Activated naive CD4-positive, alpha-beta T cell treated with anti-CD3 and anti-CD28 coated beads for 36 hours (primary cell): ENCODE results near the gene COL6A5. TPM values are rescaled to one million over a fixed set of nuclear protein-coding genes. Genes with fewer than 3 reads are reported as not detected.
"Not testable (repeated sequence)": the region's sequence is repeated elsewhere in the genome, so short reads cannot be mapped to it uniquely, and the experiment has no call there.

Experiments
- CTCF ChIA-PET: fragments of 350-600 bp; sonication (Branson Sonifier 250); formaldehyde crosslinking; loops from one replicate; lab custom pipeline; 2021; ENCODE audit warnings: antibody characterized with exemption; lab: Charles Lee
- DNase-seq: peaks from one replicate; pipeline ENCODE4 v3.0.0-alpha.2; 2020
- H3K27ac Mint-ChIP-seq: one replicate; pipeline ENCODE4 v1.8.0; 2021; ENCODE audit warnings: mild to moderate bottlenecking, mixed read lengths
- H3K27me3 Mint-ChIP-seq: one replicate; pipeline ENCODE4 v1.8.0; 2021; ENCODE audit warnings: low read depth, mixed read lengths
- H3K36me3 Mint-ChIP-seq: one replicate; pipeline ENCODE4 v1.8.0; 2021; ENCODE audit warnings: low read depth, mixed read lengths
- H3K4me1 Mint-ChIP-seq: one replicate; pipeline ENCODE4 v1.8.0; 2021; ENCODE audit warnings: low read depth, mixed read lengths
- H3K4me3 Mint-ChIP-seq: one replicate; pipeline ENCODE4 v1.8.0; 2021; ENCODE audit warnings: mild to moderate bottlenecking, moderate library complexity, mixed read lengths
- H3K9me3 Mint-ChIP-seq: one replicate; pipeline ENCODE4 v1.8.0; 2021; ENCODE audit warnings: mixed read lengths
- intact Hi-C: fragments of 100-400 bp; cut with micrococcal nuclease; formaldehyde crosslinking; loops from one replicate; pipeline ENCODE4 v1.15.1; 2023
- total RNA-seq, 2 experiments: library from RNA; stranded (reverse); gene quantifications; one replicate each; pipeline ENCODE4 v1.2.3, GENCODE V29; 2021

COL6A5 gene
- total RNA-seq, 2 experiments from 2014 or later: not detected

DNA sequence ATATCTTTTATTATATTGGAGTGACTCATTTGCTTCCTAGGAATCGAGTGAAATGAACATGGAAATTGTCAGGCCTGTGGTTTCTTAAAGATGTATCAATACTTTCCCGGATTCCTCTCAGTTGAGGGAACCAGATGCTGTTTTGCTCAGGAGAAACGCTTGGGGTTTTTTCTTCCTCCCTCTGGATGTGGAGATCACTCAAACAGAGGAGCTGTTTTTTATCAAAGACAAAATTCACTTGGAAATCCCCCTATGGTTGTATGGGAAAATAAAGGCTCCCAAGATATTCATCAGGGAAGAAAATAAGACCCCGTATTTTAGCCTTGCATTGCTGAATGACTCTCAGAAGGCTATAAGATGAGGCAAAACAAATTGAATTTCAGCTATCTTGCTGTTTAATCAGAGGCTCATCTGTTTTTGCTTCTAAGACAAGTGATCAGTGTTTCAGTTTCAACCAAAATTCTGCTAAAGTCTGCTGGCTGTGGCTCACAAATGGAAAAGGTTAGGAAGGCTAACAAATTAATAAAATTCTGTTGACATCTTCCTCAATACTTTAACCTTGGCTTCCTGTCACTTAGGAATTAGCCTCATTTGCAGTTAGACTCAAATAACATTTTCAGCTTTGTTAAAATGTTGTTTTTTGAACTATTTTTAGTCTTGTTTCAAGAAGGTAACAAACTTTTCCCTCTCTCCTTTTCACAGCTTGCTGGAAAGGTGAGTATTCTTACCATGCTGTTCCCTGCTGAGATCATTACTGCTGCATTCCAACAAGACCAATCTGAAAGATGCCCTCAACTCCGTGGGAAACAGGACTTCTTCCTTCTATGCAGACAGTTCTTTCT lies 83.6 kb downstream of the COL6A5 start:
- intact Hi-C loops: no loop called here
- no peaks in the 10 kb centered on the region for H3K9me3 Mint-ChIP-seq
- H3K27me3 Mint-ChIP-seq: peaks cover 6% of the 10 kb centered on the region
- H3K4me1 Mint-ChIP-seq: no peaks in the 10 kb centered on the region
- H3K27ac Mint-ChIP-seq: no peak overlapping the region
- CTCF ChIA-PET: no interaction called here
- H3K4me3 Mint-ChIP-seq: no peak overlapping the region
- DNase-seq: no peak
- H3K36me3 Mint-ChIP-seq: no peaks in the 10 kb centered on the region

DNA sequence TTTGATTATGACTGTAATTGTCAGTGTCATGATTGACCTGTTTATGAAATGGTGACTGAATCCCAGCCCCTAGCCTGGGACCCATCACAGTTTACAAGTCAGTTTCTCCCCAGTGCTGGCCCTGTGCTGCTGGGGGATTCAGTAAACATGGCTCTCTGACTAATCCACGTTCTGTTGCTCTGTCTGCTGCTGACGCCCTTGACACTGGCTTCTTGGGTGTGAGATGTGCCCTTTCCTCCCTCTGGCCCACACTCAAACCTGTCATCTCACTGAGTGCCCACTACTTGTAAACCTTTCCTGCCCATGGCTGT lies 84.2 kb downstream of the COL6A5 start:
- no peak overlapping the region for H3K4me3 Mint-ChIP-seq
- DNase-seq: no peak
- intact Hi-C loops: no loop called here
- H3K9me3 Mint-ChIP-seq: no peaks in the 10 kb centered on the region
- H3K27ac Mint-ChIP-seq: no peak overlapping the region
- CTCF ChIA-PET: no interaction called here
- no peaks in the 10 kb centered on the region for H3K36me3 Mint-ChIP-seq
- H3K27me3 Mint-ChIP-seq: peaks cover 6% of the 10 kb centered on the region
- no peaks in the 10 kb centered on the region for H3K4me1 Mint-ChIP-seq

DNA sequence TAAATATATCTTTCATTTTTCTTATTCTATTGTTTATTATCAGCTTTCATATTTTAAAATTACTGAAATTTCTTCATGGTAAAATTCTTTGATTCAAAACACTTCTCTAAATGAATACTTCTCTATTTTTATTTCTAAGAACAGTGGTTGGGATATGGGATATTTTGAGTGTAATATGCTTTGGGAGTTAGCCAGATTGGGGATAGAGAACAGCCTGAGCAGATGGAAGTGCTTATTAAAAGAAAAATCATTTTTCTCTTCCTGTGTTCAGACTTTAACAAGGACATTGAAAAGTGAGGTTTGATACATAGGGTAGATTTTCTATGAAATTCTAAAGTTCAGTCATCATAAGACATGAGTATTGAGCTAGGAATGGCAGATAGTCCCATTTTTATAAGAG lies 84.8 kb downstream of the COL6A5 start:
- no peaks in the 10 kb centered on the region for H3K4me1 Mint-ChIP-seq
- H3K9me3 Mint-ChIP-seq: no peaks in the 10 kb centered on the region
- no peaks in the 10 kb centered on the region for H3K36me3 Mint-ChIP-seq
- intact Hi-C loops: no loop called here
- no peak for DNase-seq
- CTCF ChIA-PET: no interaction called here
- H3K27ac Mint-ChIP-seq: no peak overlapping the region
- H3K27me3 Mint-ChIP-seq: peaks cover 4% of the 10 kb centered on the region
- H3K4me3 Mint-ChIP-seq: no peak overlapping the region

DNA sequence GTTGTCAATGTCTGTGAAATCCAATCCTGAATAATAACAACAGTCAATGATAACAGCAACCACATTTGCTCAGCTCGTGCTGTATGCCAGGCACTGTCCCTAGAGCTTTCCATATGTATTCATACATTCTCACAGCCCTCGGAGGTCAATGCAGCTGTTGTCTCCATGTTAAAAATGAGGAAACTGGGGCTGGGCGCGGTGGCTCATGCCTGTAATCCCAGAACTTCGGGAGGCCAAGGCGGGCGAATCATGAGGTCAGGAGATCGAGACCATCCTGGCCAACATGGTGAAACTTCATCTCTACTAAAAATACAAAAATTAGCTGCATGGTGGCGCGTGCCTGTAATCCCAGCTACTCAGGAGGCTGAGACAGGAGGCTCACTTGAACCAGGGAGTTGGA lies 86.6 kb downstream of the COL6A5 start:
- H3K27me3 Mint-ChIP-seq, H3K36me3 Mint-ChIP-seq, H3K9me3 Mint-ChIP-seq, H3K4me3 Mint-ChIP-seq, H3K27ac Mint-ChIP-seq, DNase-seq, CTCF ChIA-PET, H3K4me1 Mint-ChIP-seq, intact Hi-C loops: not testable (repeated sequence)

DNA sequence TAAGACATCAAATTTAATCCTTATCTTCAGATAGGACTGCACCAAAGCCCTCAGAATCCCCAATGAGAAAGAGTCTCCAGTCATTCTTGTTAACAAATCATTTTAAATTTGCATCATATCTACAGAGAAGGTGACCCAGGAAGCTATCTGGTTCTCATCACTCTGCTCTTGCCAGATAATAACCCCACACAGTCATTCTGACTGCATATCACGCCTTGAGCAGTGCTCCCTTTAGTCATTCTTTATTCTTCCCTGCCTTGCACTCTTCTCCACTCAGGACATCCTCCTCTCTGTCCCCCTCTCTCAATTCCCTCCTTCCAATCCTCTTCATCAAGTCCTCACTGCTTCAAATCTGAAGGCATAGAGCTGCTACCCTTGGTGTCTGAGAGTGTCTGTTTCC lies 87.8 kb downstream of the COL6A5 start:
- Mint-ChIP-seq H3K36me3 (no peaks in the 10 kb centered on the region), H3K4me1 (no peaks in the 10 kb centered on the region), H3K4me3 (no peak overlapping the region), H3K27ac (no peak overlapping the region), H3K9me3 (peaks cover 2% of the 10 kb centered on the region), H3K27me3 (peaks cover 5% of the 10 kb centered on the region)
- DNase-seq: no peak
- CTCF ChIA-PET: no interaction called here
- intact Hi-C loops: no loop called here

DNA sequence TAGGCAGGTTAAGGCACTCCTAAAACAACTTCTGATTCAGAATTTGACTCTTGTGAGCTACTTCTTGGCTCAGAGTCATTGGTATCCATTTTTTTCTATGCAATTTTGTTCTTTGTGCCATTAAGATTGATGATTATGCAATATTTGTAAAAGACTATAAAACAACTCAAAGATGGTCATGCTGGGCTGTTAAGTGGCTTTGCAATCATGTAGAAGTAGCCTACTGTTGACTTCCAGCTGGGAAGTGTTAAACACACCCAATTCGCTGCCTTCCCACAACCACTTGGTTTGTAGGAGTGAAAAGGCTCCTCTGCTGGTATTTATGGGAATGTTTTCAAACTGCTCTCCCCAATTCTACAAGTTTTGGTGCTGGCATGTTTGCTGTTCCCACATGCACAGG lies 96.8 kb downstream of the COL6A5 start:
- intact Hi-C loops: no loop called here
- no peak overlapping the region for H3K27ac Mint-ChIP-seq
- H3K27me3 Mint-ChIP-seq: peaks cover 2% of the 10 kb centered on the region
- no peak for DNase-seq
- H3K36me3 Mint-ChIP-seq: no peaks in the 10 kb centered on the region
- CTCF ChIA-PET: no interaction called here
- no peaks in the 10 kb centered on the region for H3K9me3 Mint-ChIP-seq
- no peak overlapping the region for H3K4me3 Mint-ChIP-seq
- H3K4me1 Mint-ChIP-seq: no peaks in the 10 kb centered on the region

DNA sequence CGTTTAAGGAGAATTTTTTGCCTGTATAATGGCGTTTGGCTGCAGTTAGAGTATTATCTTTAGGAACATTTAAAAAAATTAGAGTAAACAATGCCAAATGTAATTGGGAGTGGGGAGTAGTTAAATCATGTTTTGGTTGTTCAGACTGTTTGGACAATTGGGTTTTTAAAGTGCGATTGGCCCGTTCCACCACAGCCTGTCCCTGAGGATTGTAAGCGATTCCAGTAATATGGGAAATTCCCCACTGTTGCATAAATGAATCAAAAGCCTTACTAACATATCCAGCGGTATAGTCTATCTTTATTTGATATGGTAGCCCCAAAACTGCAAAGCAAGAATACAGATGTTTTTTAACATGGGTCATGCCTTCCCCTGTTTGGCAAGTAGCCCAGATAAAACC lies 101.4 kb downstream of the COL6A5 start:
- H3K9me3 Mint-ChIP-seq, intact Hi-C loops, H3K36me3 Mint-ChIP-seq, H3K4me3 Mint-ChIP-seq, DNase-seq, H3K27me3 Mint-ChIP-seq, CTCF ChIA-PET, H3K4me1 Mint-ChIP-seq, H3K27ac Mint-ChIP-seq: not testable (repeated sequence)

DNA sequence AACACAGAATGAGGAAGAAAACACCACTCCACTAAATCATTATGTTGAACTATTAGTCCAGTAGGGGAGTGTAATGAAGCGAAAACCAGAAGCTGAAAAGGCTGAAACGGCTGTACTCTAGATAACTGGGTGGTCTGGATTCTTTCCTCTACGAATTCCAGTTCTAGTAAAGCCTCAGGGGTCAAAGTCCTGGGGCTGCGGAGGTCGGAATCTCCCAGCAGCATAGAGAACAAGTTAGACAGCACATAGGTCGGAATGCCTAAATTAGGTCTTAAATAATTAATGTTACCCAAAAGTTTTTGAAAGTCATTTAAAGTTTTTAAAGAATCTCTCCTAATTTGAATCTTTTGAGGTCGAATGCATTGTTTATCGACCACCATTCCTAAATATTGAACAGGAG lies 102.7 kb downstream of the COL6A5 start:
- H3K27me3 Mint-ChIP-seq, DNase-seq, CTCF ChIA-PET, H3K4me3 Mint-ChIP-seq, intact Hi-C loops, H3K27ac Mint-ChIP-seq, H3K4me1 Mint-ChIP-seq, H3K36me3 Mint-ChIP-seq: not testable (repeated sequence)
- peaks cover 13% of the 10 kb centered on the region for H3K9me3 Mint-ChIP-seq

DNA sequence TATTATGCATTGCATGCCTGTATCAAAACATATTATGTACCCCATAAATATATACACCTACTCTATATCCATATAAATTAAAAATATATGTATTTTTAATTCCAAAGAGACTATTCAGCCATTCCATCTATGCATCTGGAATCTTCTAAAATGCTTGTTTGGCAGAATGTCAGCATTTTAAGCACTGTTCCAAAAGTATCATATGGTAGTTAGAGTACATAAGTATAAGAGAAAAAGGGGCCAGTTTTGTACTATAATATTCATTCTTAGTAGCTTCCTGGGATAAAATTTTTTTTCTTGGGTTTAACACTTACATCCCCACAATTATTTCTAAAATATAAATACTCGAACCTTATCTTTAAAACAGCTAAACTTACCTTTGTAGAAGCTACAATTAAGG lies 111.1 kb downstream of the COL6A5 start:
- H3K4me3 Mint-ChIP-seq: no peak overlapping the region
- H3K4me1 Mint-ChIP-seq: no peaks in the 10 kb centered on the region
- H3K36me3 Mint-ChIP-seq: no peaks in the 10 kb centered on the region
- peaks cover 7% of the 10 kb centered on the region for H3K27me3 Mint-ChIP-seq
- H3K27ac Mint-ChIP-seq: no peak overlapping the region
- H3K9me3 Mint-ChIP-seq: peaks cover 8% of the 10 kb centered on the region
- CTCF ChIA-PET: interaction anchor here (0.8 kb wide), 1 partner anchor 794 kb away, joined by 3 read pairs; no protein-coding TSS in a partner anchor
- DNase-seq: no peak
- intact Hi-C loops: no loop called here

DNA sequence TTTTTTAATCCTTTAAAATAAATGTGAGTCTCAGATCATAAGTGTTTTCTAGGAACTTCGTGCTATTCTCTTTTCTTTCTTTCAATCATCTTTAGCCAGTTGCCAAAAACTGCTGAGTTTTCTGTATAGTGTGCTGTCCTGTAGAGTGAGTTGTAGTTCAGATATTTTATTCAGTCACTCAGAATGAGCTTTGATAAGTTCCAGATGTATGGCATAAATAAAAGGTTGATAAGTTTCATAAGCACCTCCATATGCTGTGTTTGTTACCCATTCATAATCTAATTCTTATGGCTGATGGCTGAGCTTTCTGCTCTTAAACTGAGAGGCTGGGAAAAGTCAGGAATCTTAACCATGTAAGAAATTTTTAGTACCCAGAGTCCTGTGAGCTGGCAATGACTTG lies 112.2 kb downstream of the COL6A5 start:
- H3K27me3 Mint-ChIP-seq: peaks cover 7% of the 10 kb centered on the region
- H3K4me3 Mint-ChIP-seq: no peak overlapping the region
- H3K4me1 Mint-ChIP-seq: no peaks in the 10 kb centered on the region
- no peaks in the 10 kb centered on the region for H3K36me3 Mint-ChIP-seq
- CTCF ChIA-PET: no interaction called here
- intact Hi-C loops: no loop called here
- H3K27ac Mint-ChIP-seq: no peak overlapping the region
- peaks cover 2% of the 10 kb centered on the region for H3K9me3 Mint-ChIP-seq
- no peak for DNase-seq

DNA sequence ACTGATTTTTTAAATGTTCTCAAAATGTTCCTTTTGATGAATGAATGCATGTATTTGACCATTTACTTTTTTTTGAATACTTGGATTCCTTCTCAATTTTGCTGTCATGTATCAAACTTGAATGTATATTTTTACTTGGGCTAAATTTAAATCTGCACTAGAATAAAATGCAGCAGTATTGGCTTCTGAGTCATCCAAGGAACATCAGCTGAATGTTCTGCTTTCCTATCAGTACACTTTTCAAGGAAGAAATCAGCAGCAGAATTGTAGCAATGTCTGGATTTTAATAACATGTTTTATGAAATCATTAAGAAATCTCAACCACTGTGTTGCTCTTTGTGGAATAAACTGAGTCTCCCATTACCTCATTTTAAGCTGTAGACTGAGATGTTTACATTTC lies 114.5 kb downstream of the COL6A5 start:
- no peak for DNase-seq
- Mint-ChIP-seq H3K4me3 (no peak overlapping the region), H3K36me3 (no peaks in the 10 kb centered on the region), H3K27ac (no peak overlapping the region), H3K27me3 (peaks cover 5% of the 10 kb centered on the region), H3K4me1 (no peaks in the 10 kb centered on the region), H3K9me3 (no peaks in the 10 kb centered on the region)
- CTCF ChIA-PET: no interaction called here
- intact Hi-C loops: no loop called here

DNA sequence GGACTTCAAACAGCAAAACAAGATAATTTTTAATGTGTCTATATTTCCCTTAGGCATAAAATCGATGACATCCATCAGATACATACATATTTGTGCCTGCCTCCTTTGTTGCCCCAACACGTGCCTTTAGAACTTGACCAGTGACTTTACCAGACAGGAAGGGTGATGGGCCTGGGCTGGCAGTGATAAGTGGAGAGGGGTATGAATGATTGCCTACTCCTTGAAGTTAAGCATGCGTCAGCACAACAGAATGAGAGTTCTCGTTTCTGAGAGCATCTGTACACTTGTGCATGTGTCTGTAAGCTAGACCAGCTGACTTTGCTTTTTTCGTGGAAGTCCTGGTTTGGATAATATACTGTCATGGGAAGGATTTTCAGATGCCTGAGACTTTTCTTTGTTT lies 116.6 kb downstream of the COL6A5 start:
- no peak overlapping the region for H3K27ac Mint-ChIP-seq
- DNase-seq: no peak
- intact Hi-C loops: no loop called here
- CTCF ChIA-PET: no interaction called here
- H3K27me3 Mint-ChIP-seq: peaks cover 5% of the 10 kb centered on the region
- no peaks in the 10 kb centered on the region for H3K4me1 Mint-ChIP-seq
- H3K4me3 Mint-ChIP-seq: no peak overlapping the region
- H3K9me3 Mint-ChIP-seq: no peaks in the 10 kb centered on the region
- H3K36me3 Mint-ChIP-seq: no peaks in the 10 kb centered on the region

DNA sequence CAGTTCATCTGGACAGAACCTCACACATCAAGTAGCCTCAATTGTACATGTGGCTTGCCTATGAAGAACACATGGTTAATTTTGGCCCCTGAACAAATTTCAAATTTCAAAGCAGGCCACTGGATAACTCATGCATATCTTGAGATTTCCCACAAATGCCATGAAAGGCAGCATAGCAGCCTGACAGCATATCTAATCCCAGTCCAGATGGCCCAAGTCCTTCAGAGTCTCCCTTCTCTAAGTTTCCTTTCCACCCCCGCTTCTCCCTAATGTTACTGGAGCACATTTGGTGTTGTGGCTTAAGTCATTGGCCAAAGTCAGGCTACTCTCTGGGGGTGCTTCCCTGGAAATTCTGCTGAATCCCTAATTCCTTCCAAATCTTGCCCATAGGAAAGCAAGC lies 117.7 kb downstream of the COL6A5 start:
- CTCF ChIA-PET: interaction anchor here (1.1 kb wide), 1 partner anchor 14 kb away, joined by 3 read pairs; no protein-coding TSS in a partner anchor
- no peak for DNase-seq
- Mint-ChIP-seq H3K4me1 (no peaks in the 10 kb centered on the region), H3K4me3 (no peak overlapping the region), H3K36me3 (no peaks in the 10 kb centered on the region), H3K27ac (no peak overlapping the region), H3K27me3 (peaks cover 3% of the 10 kb centered on the region), H3K9me3 (no peaks in the 10 kb centered on the region)
- intact Hi-C loops: no loop called here
